PC-3 (cell line): ENCODE data around the gene RINL.
A peak's percentile ranks its signal among the peaks of the same experiment; 100 is the strongest.

ENCODE experiments used
- EZH2 ChIP-seq: fragments of 300-600 bp; sonication (generic); IDR thresholded peaks from one replicate; pipeline ENCODE4 v1.6.1; 2017; ENCODE audit warnings: antibody characterized with exemption, mild to moderate bottlenecking, low read length; ENCODE audit not compliant: unreplicated experiment
- EZH2phosphoT487 ChIP-seq: fragments of 300-600 bp; sonication (generic); IDR thresholded peaks from 2 replicates; pipeline ENCODE4 v1.6.1; 2018; ENCODE audit warnings: mild to moderate bottlenecking, antibody characterized with exemption, low read length, borderline replicate concordance
- TF ChIP-seq, protein P1 (sequence below): fragments of 300-600 bp; sonication (generic); conservative IDR thresholded peaks from 2 replicates; pipeline ENCODE4 v1.5.1; 2017; ENCODE audit warnings: antibody characterized with exemption, low read depth, mild to moderate bottlenecking, low read length

DNA sequence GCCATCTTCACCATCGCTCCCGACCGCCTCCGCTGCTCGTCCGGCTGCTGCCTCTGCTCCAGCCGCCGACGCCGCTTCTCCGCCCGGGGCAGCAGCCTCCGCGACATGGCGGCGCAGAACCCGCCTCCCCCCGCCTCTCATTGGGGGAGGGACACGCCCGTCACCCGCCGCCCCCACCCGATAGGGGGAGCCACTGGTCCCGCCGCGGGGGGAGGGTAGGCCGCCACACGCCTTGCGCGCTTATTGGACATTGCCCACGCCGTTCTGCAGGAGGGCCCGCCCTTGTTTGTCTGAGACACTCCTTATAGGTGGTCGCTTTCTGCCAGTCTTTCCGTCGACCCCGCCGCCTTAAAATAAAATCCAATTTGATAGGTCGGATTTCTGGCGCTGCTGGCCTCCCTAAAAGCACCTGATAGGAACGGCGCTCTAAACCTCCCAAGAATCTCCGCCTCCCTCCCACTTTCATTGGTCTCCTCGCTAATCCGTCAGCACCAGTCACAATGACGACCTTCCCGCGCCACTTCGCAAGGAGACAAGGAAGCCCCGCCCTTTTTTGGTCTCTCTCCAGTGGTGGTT, 28.1 kb downstream of the RINL start, which contains the start of gene HNRNPL:
- TF ChIP-seq, protein P1, sequence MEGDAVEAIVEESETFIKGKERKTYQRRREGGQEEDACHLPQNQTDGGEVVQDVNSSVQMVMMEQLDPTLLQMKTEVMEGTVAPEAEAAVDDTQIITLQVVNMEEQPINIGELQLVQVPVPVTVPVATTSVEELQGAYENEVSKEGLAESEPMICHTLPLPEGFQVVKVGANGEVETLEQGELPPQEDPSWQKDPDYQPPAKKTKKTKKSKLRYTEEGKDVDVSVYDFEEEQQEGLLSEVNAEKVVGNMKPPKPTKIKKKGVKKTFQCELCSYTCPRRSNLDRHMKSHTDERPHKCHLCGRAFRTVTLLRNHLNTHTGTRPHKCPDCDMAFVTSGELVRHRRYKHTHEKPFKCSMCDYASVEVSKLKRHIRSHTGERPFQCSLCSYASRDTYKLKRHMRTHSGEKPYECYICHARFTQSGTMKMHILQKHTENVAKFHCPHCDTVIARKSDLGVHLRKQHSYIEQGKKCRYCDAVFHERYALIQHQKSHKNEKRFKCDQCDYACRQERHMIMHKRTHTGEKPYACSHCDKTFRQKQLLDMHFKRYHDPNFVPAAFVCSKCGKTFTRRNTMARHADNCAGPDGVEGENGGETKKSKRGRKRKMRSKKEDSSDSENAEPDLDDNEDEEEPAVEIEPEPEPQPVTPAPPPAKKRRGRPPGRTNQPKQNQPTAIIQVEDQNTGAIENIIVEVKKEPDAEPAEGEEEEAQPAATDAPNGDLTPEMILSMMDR = 0 out of 2 replicates have a peak, but pooled peaks have one; percentile 9
- TF ChIP-seq EZH2 (no peak), EZH2phosphoT487 (no peak)
